Caco-2 (cell line): ENCODE results near the gene PODXL2. TPM values are rescaled to one million over a fixed set of nuclear protein-coding genes. Genes with fewer than 3 reads are reported as not detected.

Experiments
- BruUV-seq: library from RNA; stranded (reverse); fragments of 400-500 nt; replicated peaks from 2 replicates; lab custom pipeline; 2021; lab: Mats Ljungman, UMichigan
- CTCF ChIA-PET: fragments of 300-600 bp; sonication (Branson Sonifier 250); formaldehyde crosslinking; loops from one replicate; lab custom pipeline; 2022; ENCODE audit warnings: antibody characterized with exemption; lab: Charles Lee
- POLR2A ChIA-PET: fragments of 300-600 bp; sonication (Branson Sonifier 250); formaldehyde crosslinking; loops from one replicate; lab custom pipeline; 2022; ENCODE audit warnings: antibody characterized with exemption; lab: Charles Lee
- DNase-seq, 2 experiments: peaks; one replicate each; pipeline versions ENCODE4 v3.0.0 to v3.0.0-alpha.2; 2020 to 2022
- H3K27me3 ChIP-seq: replicated peaks from 2 replicates; pipeline ENCODE4 v1.6.0; 2011; ENCODE audit warnings: low read length; ENCODE audit not compliant: control insufficient read depth, insufficient read depth
- H3K36me3 ChIP-seq: 2 replicates; pipeline ENCODE4 v1.5.1; 2011; ENCODE audit warnings: low read length; ENCODE audit not compliant: control insufficient read depth, insufficient read depth
- H3K4me1 ChIP-seq: fragments of 250-450 bp; sonication (Bioruptor Pico); 2 replicates; pipeline ENCODE4 v1.5.1; 2020; ENCODE audit warnings: mild to moderate bottlenecking
- H3K4me3 ChIP-seq: 2 replicates; pipeline ENCODE4 v1.5.1; 2011; ENCODE audit warnings: low read depth, mild to moderate bottlenecking, control low read depth, low read length
- H3K9me3 ChIP-seq: fragments of 250-450 bp; sonication (Bioruptor Pico); 2 replicates; pipeline ENCODE4 v1.5.1; 2020; ENCODE audit warnings: mild to moderate bottlenecking, moderate library complexity
- H3K27ac Mint-ChIP-seq: one replicate; pipeline ENCODE4 v1.8.0; 2022; ENCODE audit warnings: mixed read lengths; ENCODE audit not compliant: unreplicated experiment
- H3K27me3 Mint-ChIP-seq: one replicate; pipeline ENCODE4 v1.8.0; 2022; ENCODE audit warnings: mixed read lengths; ENCODE audit not compliant: insufficient read depth, unreplicated experiment
- H3K36me3 Mint-ChIP-seq: one replicate; pipeline ENCODE4 v1.8.0; 2022; ENCODE audit warnings: mild to moderate bottlenecking, mixed read lengths; ENCODE audit not compliant: insufficient read depth, unreplicated experiment
- H3K4me1 Mint-ChIP-seq: one replicate; pipeline ENCODE4 v1.8.0; 2022; ENCODE audit warnings: low read depth, mixed read lengths; ENCODE audit not compliant: unreplicated experiment
- H3K4me3 Mint-ChIP-seq: one replicate; pipeline ENCODE4 v1.8.0; 2022; ENCODE audit warnings: mild to moderate bottlenecking, moderate library complexity, mixed read lengths; ENCODE audit not compliant: unreplicated experiment
- H3K9me3 Mint-ChIP-seq: one replicate; pipeline ENCODE4 v1.8.0; 2022; ENCODE audit warnings: mixed read lengths; ENCODE audit not compliant: unreplicated experiment
- CTCF ChIP-seq, 2 experiments: fragments of 200-600 bp in 1 of 2; IDR thresholded peaks; 1 replicate in 1 of 2; 2 replicates in 1 of 2; pipeline versions ENCODE4 v1.5.1 to v1.8.0; 2011 to 2022; ENCODE audit warnings: antibody characterized with exemption in 1 of 2, control low read depth in 1 of 2, inconsistent platforms in 1 of 2, low read depth in 1 of 2, low read length in 1 of 2, mild to moderate bottlenecking in 1 of 2, moderate library complexity in 1 of 2; ENCODE audit not compliant: insufficient read depth in 1 of 2, severe bottlenecking in 1 of 2, unreplicated experiment in 1 of 2
- intact Hi-C: fragments of 100-400 bp; cut with micrococcal nuclease; formaldehyde crosslinking; loops from one replicate; pipeline ENCODE4 v1.10.0; 2022; ENCODE audit not compliant: unreplicated experiment
- microRNA-seq: library from miRNA; unstranded; fragments of <30 nt; microRNA quantifications from one replicate; pipeline ENCODE4 v1.2.0, GENCODE V29; 2022
- total RNA-seq: library from RNA; stranded (reverse); gene quantifications from 2 replicates; pipeline ENCODE4 v1.2.3, GENCODE V29; 2022

The PODXL2 gene
- total RNA-seq, 1 experiment from 2014 or later: 39.1 TPM

GRCh38 chr3:127720985-127721935 lies 92.3 kb downstream of the PODXL2 start:
- no peak for DNase-seq
- H3K27me3 Mint-ChIP-seq: no peaks in the 10 kb centered on the region
- no peaks in the 10 kb centered on the region for H3K36me3 Mint-ChIP-seq
- no peak overlapping the region for H3K27ac Mint-ChIP-seq
- no TSS peak for BruUV-seq
- ChIA-PET POLR2A (no interaction called here), CTCF (no interaction called here)
- Histone ChIP-seq H3K4me1 (no peaks in the 10 kb centered on the region), H3K27me3 (no peaks in the 10 kb centered on the region), H3K36me3 (no peaks in the 10 kb centered on the region), H3K9me3 (no peaks in the 10 kb centered on the region), H3K4me3 (no peak overlapping the region)
- TF ChIP-seq CTCF (IDR thresholded peaks at IDR 0.05; ENCODE audit: insufficient read depth in 1 of 2, low read depth in 1 of 2, low read length in 1 of 2, severe bottlenecking in 1 of 2, unreplicated experiment in 1 of 2): no peak
- intact Hi-C loops: no loop called here
- peaks cover 10% of the 10 kb centered on the region for H3K9me3 Mint-ChIP-seq
- H3K4me1 Mint-ChIP-seq: no peaks in the 10 kb centered on the region
- H3K4me3 Mint-ChIP-seq: no peak overlapping the region

GRCh38 chr3:127722091-127722784 lies 93.3 kb downstream of the PODXL2 start:
- no peak for TF ChIP-seq CTCF (IDR thresholded peaks at IDR 0.05; ENCODE audit: insufficient read depth in 1 of 2, low read depth in 1 of 2, low read length in 1 of 2, severe bottlenecking in 1 of 2, unreplicated experiment in 1 of 2)
- Mint-ChIP-seq H3K27me3 (no peaks in the 10 kb centered on the region), H3K9me3 (peaks cover 11% of the 10 kb centered on the region), H3K27ac (no peak overlapping the region), H3K4me1 (no peaks in the 10 kb centered on the region), H3K36me3 (no peaks in the 10 kb centered on the region), H3K4me3 (no peak overlapping the region)
- Histone ChIP-seq H3K4me3 (no peak overlapping the region), H3K36me3 (no peaks in the 10 kb centered on the region), H3K9me3 (no peaks in the 10 kb centered on the region), H3K27me3 (no peaks in the 10 kb centered on the region), H3K4me1 (no peaks in the 10 kb centered on the region)
- BruUV-seq: no TSS peak
- no peak for DNase-seq
- ChIA-PET POLR2A (no interaction called here), CTCF (no interaction called here)
- intact Hi-C loops: no loop called here

Small RNAs within 50 kb of the gene (microRNA-seq; reads per million reads assigned to microRNA genes)
- 1.5 reads per million for gene MIR7976

Other genes with a start within 250 kb of the PODXL2 start
- gene TPRA1, start 38.5 kb upstream of the PODXL2 start, total RNA-seq: 34.5 and 36.8 TPM in 2 replicates
- 127 and 134 TPM in 2 replicates for gene MCM2, start 30.8 kb upstream of the PODXL2 start, total RNA-seq
- 6.2 TPM in 2 replicates for gene ABTB1, start 43.8 kb downstream of the PODXL2 start, total RNA-seq
- 7.8 and 8.4 TPM in 2 replicates for gene MGLL, start 193.3 kb downstream of the PODXL2 start, total RNA-seq